Breast epithelium (tissue), 4 donors: ENCODE data around the gene PAPSS2. TPM values are rescaled to one million over a fixed set of nuclear protein-coding genes. Genes with fewer than 3 reads are reported as not detected.

Experiments used
- DNase-seq, 2 donors: peaks; one replicate each; pipeline ENCODE4 v3.0.0-alpha.2; 2019; ENCODE audit warnings: low spot score in 2 of 2
- H3K27ac ChIP-seq, 2 donors: fragments of 200-600 bp; sonication (generic) in 1 of 2; one replicate each; pipeline ENCODE4 v1.5.1; 2016 to 2019; ENCODE audit warnings: mild to moderate bottlenecking in 1 of 2
- H3K27me3 ChIP-seq, 2 donors: fragments of 200-600 bp; sonication (generic) in 1 of 2; one replicate each; pipeline versions ENCODE4 v1.5.1 to v1.6.0; 2017 to 2019; ENCODE audit warnings: control low read depth in 1 of 2, mild to moderate bottlenecking in 1 of 2
- H3K36me3 ChIP-seq: fragments of 200-600 bp; one replicate; pipeline ENCODE4 v1.5.1; 2019
- H3K4me1 ChIP-seq, 2 donors: fragments of 200-600 bp; sonication (generic); one replicate each; pipeline ENCODE4 v1.5.1; 2016 to 2019; ENCODE audit warnings: control low read depth in 1 of 2
- H3K4me3 ChIP-seq, 3 donors: fragments of 200-600 bp; sonication (generic); 1 replicate in 2 of 3; 2 replicates in 1 of 3; pipeline ENCODE4 v1.5.1; 2016 to 2019; ENCODE audit warnings: mild to moderate bottlenecking in 3 of 3, moderate library complexity in 2 of 3
- H3K9me3 ChIP-seq, 2 donors: fragments of 200-600 bp; sonication (generic) in 1 of 2; one replicate each; pipeline ENCODE4 v1.5.1; 2016 to 2019; ENCODE audit warnings: control low read depth in 1 of 2
- CTCF ChIP-seq, 3 donors: fragments of 450-650 bp; IDR thresholded peaks; one replicate each; pipeline ENCODE4 v1.5.1; 2016 to 2017; ENCODE audit warnings: antibody characterized with exemption in 3 of 3, mild to moderate bottlenecking in 3 of 3, moderate library complexity in 3 of 3
- POLR2A ChIP-seq: fragments of 450-650 bp; IDR thresholded peaks from one replicate; pipeline ENCODE4 v1.6.1; 2016; ENCODE audit warnings: antibody characterized with exemption, mild to moderate bottlenecking, moderate library complexity
- POLR2AphosphoS5 ChIP-seq, 3 donors: sonication (generic); formaldehyde crosslinking; IDR thresholded peaks; one replicate each; pipeline ENCODE4 v1.6.1; 2017; ENCODE audit warnings: antibody characterized with exemption in 3 of 3
- intact Hi-C: fragments of 100-400 bp; cut with DNase I; formaldehyde crosslinking; loops from one replicate; pipeline ENCODE4 v1.15.1; 2023; ENCODE audit warnings: low total_unique reads
- total RNA-seq, 3 donors: library from RNA; depleted of rRNA; stranded (reverse); fragments of >200 nt; gene quantifications; one replicate each; pipeline ENCODE4 v1.1.0, GENCODE V29; 2016

PAPSS2 gene
- total RNA-seq, 3 donors from 2014 or later, result 21.1 to 33.8 (median 27.2) TPM

GRCh38 chr10:87713707-87714106, 54.0 kb downstream of the PAPSS2 start:
- H3K27ac ChIP-seq, result no peak overlapping the region
- intact Hi-C loops, result no loop called here

DNA sequence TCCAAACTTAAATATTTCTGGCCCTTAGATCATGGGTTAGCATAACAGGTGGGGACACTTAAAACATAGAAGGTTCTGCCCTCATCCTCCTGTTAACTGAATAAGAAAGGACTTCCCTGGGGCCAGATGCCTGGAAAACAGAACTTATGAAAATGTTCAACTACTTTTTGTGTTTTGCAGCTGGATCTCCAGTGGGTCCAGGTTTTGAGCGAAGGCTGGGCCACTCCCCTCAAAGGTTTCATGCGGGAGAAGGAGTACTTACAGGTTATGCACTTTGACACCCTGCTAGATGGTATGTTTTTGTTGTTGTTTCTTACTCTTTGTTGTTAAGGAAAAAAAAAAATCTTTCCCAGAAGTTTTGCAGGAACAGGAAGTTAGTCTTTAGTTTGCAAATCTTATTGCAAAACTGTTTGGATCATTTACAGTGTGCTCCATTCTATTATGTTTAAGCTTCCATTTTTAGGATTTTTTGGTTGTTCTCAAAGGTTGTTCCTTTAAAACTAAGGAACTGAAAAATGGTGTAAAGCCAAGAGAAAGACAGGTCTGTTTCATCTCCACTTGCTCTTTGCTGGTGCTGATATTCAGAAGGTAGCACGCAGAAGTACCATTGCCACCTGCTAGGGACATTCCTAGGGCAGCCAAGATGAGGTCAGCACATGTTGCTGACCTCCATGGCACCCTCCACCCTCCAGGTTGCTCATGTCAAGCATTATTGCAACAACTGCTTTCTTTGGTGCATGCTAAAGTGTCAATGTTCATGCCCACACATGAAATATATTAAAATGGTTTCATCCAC, 56.1 kb downstream of the PAPSS2 start:
- no peaks in the 10 kb centered on the region for H3K36me3 ChIP-seq
- TF ChIP-seq POLR2AphosphoS5 (IDR thresholded peaks at IDR 0.05) (no peak), CTCF (IDR thresholded peaks at IDR 0.05) (no peak), POLR2A (no peak)
- intact Hi-C loops, result no loop called here

More at GRCh38 chr10:87713707-87714106, 54.0 kb downstream of the PAPSS2 start:
- Histone ChIP-seq H3K27me3 (no peaks in the 10 kb centered on the region), H3K9me3 (no peaks in the 10 kb centered on the region), H3K4me3 (no peak overlapping the region), H3K36me3 (no peaks in the 10 kb centered on the region), H3K4me1 (no peaks in the 10 kb centered on the region)
- no peak for DNase-seq
- TF ChIP-seq POLR2A (no peak), POLR2AphosphoS5 (IDR thresholded peaks at IDR 0.05) (no peak), CTCF (IDR thresholded peaks at IDR 0.05) (no peak)

DNA sequence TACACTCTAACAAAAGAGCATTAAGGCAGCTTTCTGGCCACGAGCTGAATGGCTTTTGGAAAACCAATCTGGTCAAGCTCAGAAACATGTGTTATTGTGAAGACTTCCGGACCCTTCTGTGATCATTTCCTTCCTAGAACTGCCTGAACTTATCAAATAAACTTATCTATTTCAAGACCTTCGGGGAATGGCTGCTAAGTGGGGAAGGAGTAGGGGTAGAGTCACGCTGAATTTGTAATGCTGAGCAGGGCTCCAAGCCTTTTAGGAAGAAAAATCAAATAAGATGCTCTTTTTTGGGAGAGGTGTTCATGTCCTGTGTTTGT, 56.6 kb downstream of the PAPSS2 start:
- no peaks in the 10 kb centered on the region for H3K36me3 ChIP-seq
- no peak for DNase-seq
- no peak overlapping the region for H3K4me3 ChIP-seq
- TF ChIP-seq POLR2AphosphoS5 (IDR thresholded peaks at IDR 0.05), result no peak
- no peak for TF ChIP-seq CTCF (IDR thresholded peaks at IDR 0.05)
- TF ChIP-seq POLR2A, result no peak
- H3K4me1 ChIP-seq, result no peaks in the 10 kb centered on the region
- H3K27ac ChIP-seq, result peak overlapping the region in 1 of 2 donors; percentile 13
- intact Hi-C loops, result no loop called here
- H3K27me3 ChIP-seq, result no peaks in the 10 kb centered on the region
- H3K9me3 ChIP-seq, result no peaks in the 10 kb centered on the region

More for the DNA sequence above, 56.1 kb downstream of the PAPSS2 start:
- Histone ChIP-seq H3K27ac (peak overlapping the region in 1 of 2 donors; percentile 13), H3K4me1 (no peaks in the 10 kb centered on the region), H3K9me3 (no peaks in the 10 kb centered on the region), H3K4me3 (no peak overlapping the region), H3K27me3 (no peaks in the 10 kb centered on the region)
- DNase-seq, result no peak

GRCh38 chr10:87720665-87721064, 61.0 kb downstream of the PAPSS2 start:
- H3K4me3 ChIP-seq, result no peak overlapping the region
- H3K9me3 ChIP-seq, result no peaks in the 10 kb centered on the region
- no peaks in the 10 kb centered on the region for H3K36me3 ChIP-seq
- H3K4me1 ChIP-seq, result no peaks in the 10 kb centered on the region
- no peak overlapping the region for H3K27ac ChIP-seq
- no peaks in the 10 kb centered on the region for H3K27me3 ChIP-seq
- TF ChIP-seq POLR2A (no peak), CTCF (IDR thresholded peaks at IDR 0.05) (no peak), POLR2AphosphoS5 (IDR thresholded peaks at IDR 0.05) (no peak)
- DNase-seq, result no peak
- intact Hi-C loops, result no loop called here

DNA sequence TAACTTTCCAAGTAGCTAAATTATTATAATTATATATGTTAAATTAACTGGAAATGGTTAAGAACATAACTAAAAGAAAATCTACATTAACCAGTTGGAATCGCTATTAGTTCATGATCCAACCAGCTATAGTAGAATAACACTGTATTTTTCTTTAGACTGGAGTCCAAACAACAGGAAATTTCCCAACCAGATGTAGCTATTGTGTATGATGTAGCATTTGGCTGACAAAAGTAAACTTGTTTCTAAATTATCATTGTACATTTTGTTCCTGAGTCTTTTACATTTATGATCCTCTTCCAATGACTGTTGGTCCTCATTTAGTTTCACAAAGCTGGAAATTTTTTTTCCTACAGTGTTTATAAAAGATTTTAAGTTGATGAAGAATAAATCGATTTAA, 62.1 kb downstream of the PAPSS2 start:
- no peak overlapping the region for H3K27ac ChIP-seq
- H3K9me3 ChIP-seq, result no peaks in the 10 kb centered on the region
- TF ChIP-seq POLR2AphosphoS5 (IDR thresholded peaks at IDR 0.05) (no peak), CTCF (IDR thresholded peaks at IDR 0.05) (no peak), POLR2A (no peak)
- DNase-seq, result no peak
- intact Hi-C loops, result no loop called here
- H3K36me3 ChIP-seq, result no peaks in the 10 kb centered on the region
- H3K4me3 ChIP-seq, result no peak overlapping the region
- H3K4me1 ChIP-seq, result no peaks in the 10 kb centered on the region
- H3K27me3 ChIP-seq, result no peaks in the 10 kb centered on the region
